K562 (cell line): ENCODE data around the gene DCST1. TPM values are rescaled to one million over a fixed set of nuclear protein-coding genes. Genes with fewer than 3 reads are reported as not detected.

Source experiments
- ATAC-seq: fragments of 200-7000 bp; cut with Tn5 transposase; 3 replicates; pipeline ENCODE4 v1.9.1; 2020; ENCODE audit warnings: moderate library complexity
- BruUV-seq: library from RNA; stranded (reverse); fragments of 400-500 nt; replicated peaks from 2 replicates; lab custom pipeline; 2021; lab: Mats Ljungman, UMichigan
- CTCF ChIA-PET: fragments of 300-600 bp; formaldehyde crosslinking; extraction: SDS; loops from one replicate; lab custom pipeline; 2021; ENCODE audit warnings: low intra/inter-chr PET ratio; lab: Yijun Ruan, JAX
- POLR2A ChIA-PET: fragments of 300-600, 350-650 bp; sonication (Branson Sonifier 250); formaldehyde crosslinking; extraction: SDS; loops from one replicate; lab custom pipeline; 2021; ENCODE audit warnings: antibody characterized with exemption, inconsistent platforms; lab: Yijun Ruan, JAX
- DNase-seq, 4 experiments: peaks; one replicate each; pipeline versions ENCODE4 v3.0.0 to v3.0.0-alpha.2; 2011 to 2018; ENCODE audit warnings: low spot score in 3 of 4, mixed read lengths in 3 of 4; ENCODE audit errors: extremely low read depth in 1 of 4
- FAIRE-seq: peaks from 2 replicates; lab custom pipeline; 2011; peaks lifted over from hg19 to GRCh38; lab: Jason Lieb, UNC
- H2AFZ ChIP-seq: 2 replicates; pipeline ENCODE4 v1.6.0; 2011; ENCODE audit warnings: low read depth, low read length, control low read depth, inconsistent platforms
- H3K27ac ChIP-seq: fragments of 200-600 bp; 3 replicates; pipeline ENCODE4 v1.8.0; 2011; ENCODE audit warnings: low read depth, mild to moderate bottlenecking, control low read depth, inconsistent platforms, low read length, moderate library complexity, mixed read lengths; ENCODE audit errors: extremely low read depth
- H3K27me3 ChIP-seq, 2 experiments: fragments of 300-600 bp in 1 of 2; 2 replicates in 1 of 2; 3 replicates in 1 of 2; pipeline versions ENCODE4 v1.6.0 to v1.8.0; 2011; ENCODE audit warnings: inconsistent platforms in 2 of 2, low read length in 2 of 2, mild to moderate bottlenecking in 1 of 2, mixed read lengths in 1 of 2, moderate library complexity in 1 of 2; ENCODE audit not compliant: control insufficient read depth in 2 of 2, insufficient read depth in 2 of 2
- H3K36me3 ChIP-seq: fragments of 300-600 bp; 3 replicates; pipeline ENCODE4 v1.8.0; 2011; ENCODE audit warnings: mild to moderate bottlenecking, low read length, inconsistent platforms; ENCODE audit not compliant: control insufficient read depth, insufficient read depth
- H3K4me1 ChIP-seq, 2 experiments: fragments of 200-600 bp in 1 of 2; replicated peaks in 1 of 2; 2 replicates in 1 of 2; 3 replicates in 1 of 2; pipeline versions ENCODE4 v1.5.1 to v1.8.0; 2011; ENCODE audit warnings: inconsistent platforms in 2 of 2, low read length in 2 of 2, mild to moderate bottlenecking in 1 of 2, mixed read lengths in 1 of 2, moderate library complexity in 1 of 2; ENCODE audit not compliant: control insufficient read depth in 2 of 2, insufficient read depth in 2 of 2
- H3K4me2 ChIP-seq: 2 replicates; pipeline ENCODE4 v1.6.1; 2011; ENCODE audit warnings: low read length, control low read depth, inconsistent platforms, mixed read lengths; ENCODE audit not compliant: insufficient read depth
- H3K4me3 ChIP-seq: fragments of 200-600 bp; sonication (generic), shearing (Covaris generic); 2 replicates; pipeline ENCODE4 v1.5.1; 2016; ENCODE audit warnings: control low read depth, inconsistent platforms
- H3K79me2 ChIP-seq: fragments of 200-600 bp; 3 replicates; pipeline ENCODE4 v1.8.0; 2011; ENCODE audit warnings: low read length, inconsistent platforms; ENCODE audit not compliant: control insufficient read depth, insufficient read depth
- H3K9ac ChIP-seq, 2 experiments: 2 replicates each; pipeline versions ENCODE4 v1.6.0 to v1.6.1; 2011; ENCODE audit warnings: low read depth in 2 of 2, low read length in 2 of 2, control low read depth in 1 of 2, inconsistent platforms in 1 of 2, mild to moderate bottlenecking in 1 of 2, mixed read lengths in 1 of 2; ENCODE audit not compliant: insufficient read depth in 1 of 2
- H3K9me1 ChIP-seq: one replicate; pipeline ENCODE4 v1.6.0; 2011; ENCODE audit warnings: inconsistent platforms, mild to moderate bottlenecking, low read length, moderate library complexity; ENCODE audit not compliant: control insufficient read depth, insufficient read depth
- H3K9me3 ChIP-seq: replicated peaks from 2 replicates; pipeline ENCODE4 v1.5.1; 2011; ENCODE audit warnings: low read depth, low read length, inconsistent platforms; ENCODE audit not compliant: control insufficient read depth, insufficient read depth
- H4K20me1 ChIP-seq: replicated peaks from 2 replicates; pipeline ENCODE4 v1.6.1; 2011; ENCODE audit warnings: low read length, inconsistent platforms, mixed read lengths; ENCODE audit not compliant: control insufficient read depth, insufficient read depth
- CBX8 ChIP-seq: fragments of 200-600 bp; sonication (generic); IDR thresholded peaks from 2 replicates; pipeline ENCODE4 v1.6.1; 2012; ENCODE audit warnings: borderline replicate concordance, mixed run types, low read depth, mild to moderate bottlenecking, moderate library complexity, mixed read lengths, low read length, control low read depth, inconsistent platforms; ENCODE audit not compliant: poor library complexity, severe bottlenecking; ENCODE audit errors: extremely low read depth
- CTBP1 ChIP-seq: fragments of 450-650 bp; IDR thresholded peaks from 2 replicates; pipeline ENCODE4 v1.6.1; 2016; ENCODE audit warnings: borderline replicate concordance
- FOXM1 ChIP-seq, 2 experiments: fragments of 450-650 bp in 1 of 2; sonication (generic) in 1 of 2; formaldehyde crosslinking in 1 of 2; IDR thresholded peaks; 2 replicates each; pipeline versions ENCODE4 v1.6.1 to v1.9.0; 2017 to 2022; ENCODE audit warnings: low read depth in 2 of 2, mild to moderate bottlenecking in 2 of 2, missing genetic modification reagents in 1 of 2, moderate library complexity in 1 of 2
- GTF3C2 ChIP-seq: IDR thresholded peaks from 3 replicates; pipeline ENCODE4 v1.6.1; 2011; ENCODE audit warnings: borderline replicate concordance, mild to moderate bottlenecking, moderate library complexity; ENCODE audit not compliant: insufficient read length; ENCODE audit errors: extremely low read depth
- HLTF ChIP-seq: fragments of 450-650 bp; IDR thresholded peaks from 2 replicates; pipeline ENCODE4 v1.6.1; 2016
- MCM5 ChIP-seq: fragments of 450-650 bp; IDR thresholded peaks from 2 replicates; pipeline ENCODE4 v1.6.1; 2016; ENCODE audit warnings: low read depth
- MEF2D ChIP-seq: conservative IDR thresholded peaks from 2 replicates; pipeline ENCODE4 v1.6.1; 2016; ENCODE audit warnings: low read depth, missing genetic modification characterization, missing compliant biosample characterization
- MTA1 ChIP-seq: fragments of 450-650 bp; IDR thresholded peaks from 2 replicates; pipeline ENCODE4 v1.6.1; 2017; ENCODE audit warnings: borderline replicate concordance
- PRDM10 ChIP-seq: fragments of 450-650 bp; IDR thresholded peaks from 2 replicates; pipeline ENCODE4 v1.6.1; 2018; ENCODE audit not compliant: partially characterized antibody
- RNF2 ChIP-seq: sonication (generic); IDR thresholded peaks from 2 replicates; pipeline ENCODE4 v1.6.1; 2016
- ZNF197 ChIP-seq: fragments of 200-800 bp; sonication (Bioruptor generic); IDR thresholded peaks from 2 replicates; pipeline ENCODE4 v1.6.1; 2016; ENCODE audit warnings: low read depth, missing genetic modification characterization, missing compliant biosample characterization
- ZNF212 ChIP-seq: fragments of 450-650 bp; formaldehyde crosslinking; IDR thresholded peaks from 2 replicates; pipeline ENCODE4 v1.4.0; 2020; ENCODE audit warnings: mild to moderate bottlenecking
- ZNF41 ChIP-seq: fragments of 250-450 bp; sonication (Bioruptor Pico); conservative IDR thresholded peaks from 2 replicates; pipeline ENCODE4 v1.4.0; 2020; ENCODE audit warnings: mild to moderate bottlenecking
- ZNF57 ChIP-seq: fragments of 450-650 bp; formaldehyde crosslinking; IDR thresholded peaks from 2 replicates; pipeline ENCODE4 v1.4.0; 2020; ENCODE audit warnings: mild to moderate bottlenecking, moderate library complexity
- WGBS: fragments of 100-300 bp; shearing (Covaris generic); methylation state at CpG from one replicate; pipeline ENCODE4 v1.1.6; 2016; ENCODE audit warnings: low coverage, mixed read lengths; ENCODE audit not compliant: insufficient coverage; ENCODE audit errors: missing lambda C conversion rate; 5-methylcytosine and 5-hydroxymethylcytosine counted together
- in situ Hi-C: fragments of 300-500 bp; cut with MboI; formaldehyde crosslinking; loops from 4 replicates; pipeline ENCODE4 v1.15.0; 2018; ENCODE audit warnings: inconsistent platforms, mixed read lengths
- intact Hi-C: fragments of 100-400 bp; cut with micrococcal nuclease; formaldehyde crosslinking; loops from 2 replicates; pipeline ENCODE4 v1.14.2; 2022
- polyA plus RNA-seq, 8 experiments: library from polyadenylated mRNA; depleted of rRNA in 4 of 8; stranded (reverse) in 5 of 8; unstranded in 3 of 8; fragments of >200 nt; fragmentation: Nextera tagmentation in 2 of 8; fragmentation: Illumina TruSeq in 1 of 8; extraction: Ambion mirVana in 2 of 8; extraction: Trizol in 1 of 8; gene quantifications; 2 replicates each; pipeline versions ENCODE4 v1.2.1 to v1.2.3, GENCODE V29; 2011 to 2014; ENCODE audit warnings: inconsistent platforms in 1 of 8, missing spikeins in 1 of 8
- total RNA-seq, 7 experiments: library from RNA; depleted of rRNA in 6 of 7; stranded (reverse); fragments of >200 nt in 6 of 7; fragmentation: Illumina TruSeq in 2 of 7; extraction: Trizol in 2 of 7; gene quantifications; 2 replicates each; pipeline versions ENCODE4 v1.2.1 to v1.2.3, GENCODE V29; 2011 to 2021; ENCODE audit warnings: low replicate concordance in 1 of 7

Gene DCST1
- total and polyA plus RNA-seq, 9 of the 15 experiments (the other 6 are each of a cell fraction or from before 2014, with no cell fraction given), result not detected

GRCh38 chr1:155001675-155002463 is 31.8 kb upstream of the DCST1 start:
- BruUV-seq, result TSS peak; percentile 45
- H3K9me3 ChIP-seq, result no peaks in the 10 kb centered on the region
- in situ Hi-C loops, result no loop called here
- H4K20me1 ChIP-seq, result peaks cover 3% of the 10 kb centered on the region; the same call in 1 of the 2 replicates
- 0% methylated on average over 4 of the region's 38 CpGs for WGBS
- peak overlapping the region; percentile 89 to 96 for H3K9ac ChIP-seq
- H3K36me3 ChIP-seq, result peaks cover 25% of the 10 kb centered on the region; the same call in 2 of the 3 replicates
- peak; percentile 92 for FAIRE-seq
- H3K4me2 ChIP-seq, result peak overlapping the region; percentile 98
- H3K4me3 ChIP-seq, result peak overlapping the region; percentile 71
- intact Hi-C loops, result loop anchor here (1.0 to 5.0 kb wide), 6 partner anchors 15 to 445 kb away; partner anchors contain the start of genes CKS1B, EFNA3, PYGO2 and UBE2Q1
- ChIA-PET CTCF (interaction anchor here (1.3 to 1.6 kb wide), 2 partner anchors 16 to 41 kb away, joined by 6 read pairs; partner anchors contain the start of gene PYGO2), POLR2A (interaction anchor here (0.6 to 1.7 kb wide), 13 partner anchors 10 to 1435 kb away, joined by 3 to 8 read pairs (median 3); partner anchors contain the start of gene PBXIP1)
- DNase-seq, result peak; percentile 90 to 100 (median 95)
- H3K4me1 ChIP-seq, result peaks cover 37 to 66% of the 10 kb centered on the region in 2 experiments
- ATAC-seq, result peak; percentile 81
- peak overlapping the region; percentile 97 for H3K27ac ChIP-seq
- peak overlapping the region; percentile 95 for H2AFZ ChIP-seq
- no peaks in the 10 kb centered on the region for H3K9me1 ChIP-seq
- H3K79me2 ChIP-seq, result peaks cover 50% of the 10 kb centered on the region
- no peaks in the 10 kb centered on the region for H3K27me3 ChIP-seq
- TF ChIP-seq ZNF41 (CRISPR knock-in tag) (no peak), CBX8 (no peak), ZNF57 (CRISPR knock-in tag) (no peak), PRDM10 (peak; percentile 56), MTA1 (peak; percentile 67), HLTF (peak; percentile 68; the same call in 1 of the 2 replicates), RNF2 (peak; percentile 59; the same call in 1 of the 2 replicates), ZNF212 (CRISPR knock-in tag) (no peak), MCM5 (no peak), GTF3C2 (peak; percentile 38), CTBP1 (no peak), FOXM1 (IDR thresholded peaks at IDR 0.05; ENCODE audit: low read depth) (peak; percentile 93), FOXM1 (CRISPR knock-in tag; IDR thresholded peaks at IDR 0.05; ENCODE audit: low read depth) (no peak), MEF2D (tag) (peak; percentile 9; the same call in 1 of the 2 replicates), ZNF197 (CRISPR knock-in tag) (peak; percentile 15; the same call in 1 of the 2 replicates)
